ENCODE measurements around the gene CMBL. TPM values are rescaled to one million over a fixed set of nuclear protein-coding genes. Genes with fewer than 3 reads are reported as not detected.
"Not testable (repeated sequence)": the region's sequence is repeated elsewhere in the genome, so short reads cannot be mapped to it uniquely, and the experiment has no call there.

Gene CMBL
- 31.2 TPM for total RNA-seq
- long read RNA-seq, transcript CMBL-201 (6 exons, 2,335 nt), result major isoform, 11 of 18 reads
- long read RNA-seq, partial matches to known transcripts, result 3 of 18 reads
- long read RNA-seq, other reads (novel, unspliced or antisense), result 3 of 18 reads

- no peak for DNase-seq (ENCODE audit: low spot score)
- intact Hi-C loops (cut with DNase I), result no loop called here
Measured at GRCh38 chr5:10307206-10308148, at the start of gene CMBL. Gene CMBL, minus strand, starts transcription at chr5:10307902. Its CDS starts 17,140 bp downstream, at chr5:10290762.

GRCh38 chr5:10355071-10355889 lies 47.6 kb upstream of the CMBL start:
- DNase-seq (ENCODE audit: low spot score), result no peak
- intact Hi-C loops (cut with DNase I), result no loop called here

- no peak for DNase-seq (ENCODE audit: low spot score)
- intact Hi-C loops (cut with DNase I), result loop anchor here (5.0 kb wide), 3 partner anchors 48 to 102 kb away; partner anchors contain the start of gene CCT5
Measured at GRCh38 chr5:10354048-10354872, 46.6 kb upstream of the CMBL start.

- intact Hi-C loops (cut with DNase I), result loop anchor here (5.0 kb wide), 3 partner anchors 49 to 101 kb away; partner anchors contain the start of gene CCT5
- peak; percentile 97 for DNase-seq (ENCODE audit: low spot score)
Measured at GRCh38 chr5:10353241-10354047, 45.7 kb upstream of the CMBL start, which contains the start of gene MARCHF6. Gene MARCHF6, plus strand, starts transcription at chr5:10353695. Its CDS starts 204 bp downstream, at chr5:10353899.

GRCh38 chr5:10352430-10353240 lies 44.9 kb upstream of the CMBL start:
- intact Hi-C loops (cut with DNase I), result loop anchor here (5.0 kb wide), 3 partner anchors 50 to 100 kb away; partner anchors contain the start of gene CCT5
- DNase-seq (ENCODE audit: low spot score), result no peak

GRCh38 chr5:10351919-10352318 lies 44.2 kb upstream of the CMBL start:
- no peak for DNase-seq (ENCODE audit: low spot score)
- intact Hi-C loops (cut with DNase I), result loop anchor here (1.0 to 5.0 kb wide), 4 partner anchors 20 to 100 kb away; partner anchors contain the start of gene CCT5

- intact Hi-C loops (cut with DNase I), result loop anchor here (1.0 to 5.0 kb wide), 4 partner anchors 19 to 99 kb away; partner anchors contain the start of gene CCT5
- DNase-seq (ENCODE audit: low spot score), result no peak
Measured at GRCh38 chr5:10351199-10351905, 43.6 kb upstream of the CMBL start.

GRCh38 chr5:10348258-10348657 lies 40.6 kb upstream of the CMBL start:
- no peak for DNase-seq (ENCODE audit: low spot score)
- intact Hi-C loops (cut with DNase I), result no loop called here

- intact Hi-C loops (cut with DNase I); DNase-seq (ENCODE audit: low spot score): not testable (repeated sequence)
Measured at GRCh38 chr5:10344461-10345106, 36.9 kb upstream of the CMBL start.

- DNase-seq (ENCODE audit: low spot score), result no peak
- intact Hi-C loops (cut with DNase I), result no loop called here
Measured at GRCh38 chr5:10343486-10343885, 35.8 kb upstream of the CMBL start.

GRCh38 chr5:10339958-10340357 lies 32.3 kb upstream of the CMBL start:
- intact Hi-C loops (cut with DNase I), result no loop called here

GRCh38 chr5:10339058-10339811 lies 31.5 kb upstream of the CMBL start:
- DNase-seq (ENCODE audit: low spot score), result no peak
- intact Hi-C loops (cut with DNase I), result no loop called here

More at GRCh38 chr5:10339958-10340357, 32.3 kb upstream of the CMBL start:
- DNase-seq (ENCODE audit: low spot score), result no peak

- intact Hi-C loops (cut with DNase I), result no loop called here
- no peak for DNase-seq (ENCODE audit: low spot score)
Measured at GRCh38 chr5:10338686-10339057, 31.0 kb upstream of the CMBL start.

- intact Hi-C loops (cut with DNase I), result no loop called here
- DNase-seq (ENCODE audit: low spot score), result no peak
Measured at GRCh38 chr5:10337986-10338385, 30.3 kb upstream of the CMBL start.

- no peak for DNase-seq (ENCODE audit: low spot score)
- intact Hi-C loops (cut with DNase I), result no loop called here
Measured at GRCh38 chr5:10337107-10337506, 29.4 kb upstream of the CMBL start.

All from cardiac septum (tissue), 1 donor.